Measurements from ENCODE around the gene RECQL5. TPM values are rescaled to one million over a fixed set of nuclear protein-coding genes. Genes with fewer than 3 reads are reported as not detected.
"Not testable (repeated sequence)": the region's sequence is repeated elsewhere in the genome, so short reads cannot be mapped to it uniquely, and the experiment has no call there.

The RECQL5 gene
- polyA plus RNA-seq, 1 donor from 2014 or later = 9.6 TPM

- H3K9me3 ChIP-seq (ENCODE audit: low read length); H2AFZ ChIP-seq (ENCODE audit: low read depth, low read length); H3K9me2 ChIP-seq (ENCODE audit: insufficient read depth, low read length); H3K4me3 ChIP-seq (ENCODE audit: low read length); H3K36me3 ChIP-seq (ENCODE audit: insufficient read depth, low read length); H3K79me2 ChIP-seq (replicated peaks; ENCODE audit: insufficient read depth, low read length); H3F3A ChIP-seq (ENCODE audit: insufficient read depth, low read length, poor library complexity, severe bottlenecking); H3K4me2 ChIP-seq (ENCODE audit: low read length); H3K27ac ChIP-seq (ENCODE audit: low read length); H3K9ac ChIP-seq (ENCODE audit: low read length); H4K20me1 ChIP-seq (ENCODE audit: insufficient read depth): not testable (repeated sequence)
- peaks cover 12% of the 10 kb centered on the region for H3K27me3 ChIP-seq (ENCODE audit: insufficient read depth, low read depth, low read length)
Measured at GRCh38 chr17:75583197-75583596, 83.8 kb downstream of the RECQL5 start.

GRCh38 chr17:75581121-75581725 lies 85.7 kb downstream of the RECQL5 start:
- not testable (repeated sequence) for H2AFZ ChIP-seq (ENCODE audit: low read depth, low read length); H3F3A ChIP-seq (ENCODE audit: insufficient read depth, low read length, poor library complexity, severe bottlenecking); H3K4me3 ChIP-seq (ENCODE audit: low read length); H3K9ac ChIP-seq (ENCODE audit: low read length); H3K9me3 ChIP-seq (ENCODE audit: low read length); H3K36me3 ChIP-seq (ENCODE audit: insufficient read depth, low read length); H3K27me3 ChIP-seq (ENCODE audit: insufficient read depth, low read depth, low read length); H4K20me1 ChIP-seq (ENCODE audit: insufficient read depth); H3K27ac ChIP-seq (ENCODE audit: low read length); H3K79me2 ChIP-seq (replicated peaks; ENCODE audit: insufficient read depth, low read length); H3K9me2 ChIP-seq (ENCODE audit: insufficient read depth, low read length); H3K4me2 ChIP-seq (ENCODE audit: low read length)

Other genes starting within 250 kb of the RECQL5 start
- gene TMEM94, start 210.5 kb downstream of the RECQL5 start, polyA plus RNA-seq = 37.0 and 66.1 TPM in 2 replicates
- 2.8 and 4.2 TPM in 2 replicates for gene CASKIN2, start 151.6 kb downstream of the RECQL5 start, polyA plus RNA-seq
- 32.2 and 37.7 TPM in 2 replicates for gene TSEN54, start 150.6 kb downstream of the RECQL5 start, polyA plus RNA-seq
- 0.95 and 4.2 TPM in 2 replicates for gene LLGL2, start 141.5 kb downstream of the RECQL5 start, polyA plus RNA-seq
- gene MYO15B, start 79.4 kb downstream of the RECQL5 start, polyA plus RNA-seq = 2.4 and 7.2 TPM in 2 replicates
- 0.59 TPM in 1 of 2 replicates, not detected in the other for gene SMIM5, start 33.7 kb downstream of the RECQL5 start, polyA plus RNA-seq
- gene SAP30BP, start 184 bp upstream of the RECQL5 start, polyA plus RNA-seq = 129 and 156 TPM in 2 replicates
- gene ITGB4, start 54.3 kb upstream of the RECQL5 start, polyA plus RNA-seq = not detected in 2 replicates
- 4.8 TPM in 2 replicates for gene GALK1, start 98.0 kb upstream of the RECQL5 start, polyA plus RNA-seq
- 28.1 and 29.9 TPM in 2 replicates for gene UNK, start 117.7 kb upstream of the RECQL5 start, polyA plus RNA-seq
- 1.2 and 6.9 TPM in 2 replicates for gene UNC13D, start 177.2 kb upstream of the RECQL5 start, polyA plus RNA-seq
- gene WBP2, start 188.2 kb upstream of the RECQL5 start, polyA plus RNA-seq = 21.4 and 21.7 TPM in 2 replicates
- gene TRIM47, start 211.4 kb upstream of the RECQL5 start, polyA plus RNA-seq = 0.54 and 0.67 TPM in 2 replicates
- gene TRIM65, start 229.8 kb upstream of the RECQL5 start, polyA plus RNA-seq = 1.5 and 1.7 TPM in 2 replicates
- gene MRPL38, start 237.7 kb upstream of the RECQL5 start, polyA plus RNA-seq = 91.2 and 115 TPM in 2 replicates

All from neural cell (in vitro differentiated cells).